ENCODE results near the gene CRYGD.

The CRYGD gene

DNA sequence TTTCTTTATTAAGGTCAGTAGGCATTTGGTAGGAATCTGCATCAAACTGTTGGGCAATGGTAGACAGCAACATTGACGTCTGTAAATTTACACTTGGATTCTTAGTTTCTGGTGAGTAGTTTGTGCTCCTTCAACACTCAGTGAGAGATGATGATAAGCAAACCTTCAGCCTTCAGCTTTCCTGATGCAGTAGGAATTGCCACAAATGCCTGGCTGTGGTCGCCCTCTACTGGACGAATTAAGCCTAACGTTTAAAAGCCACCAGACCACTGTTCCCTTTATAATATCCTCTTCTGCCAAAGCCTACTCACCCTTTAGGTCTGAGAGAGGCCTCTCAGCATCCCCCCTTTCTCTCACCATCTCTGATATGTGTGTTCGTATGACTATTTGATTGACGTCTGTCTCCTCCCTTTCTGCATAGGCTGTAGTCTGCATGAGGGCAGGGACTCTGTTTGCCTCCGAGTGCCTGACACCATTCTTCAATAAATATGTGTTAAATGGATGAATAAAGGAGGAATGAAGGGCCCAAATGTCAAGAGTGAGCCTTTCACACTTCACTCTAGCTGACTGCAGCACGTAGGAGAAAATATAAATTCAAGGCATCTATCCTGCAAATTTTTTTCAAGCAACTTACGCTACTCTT lies 52.0 kb downstream of the CRYGD start:
- H3K27ac ChIP-seq, result no peak overlapping the region
- TF ChIP-seq, protein P1, sequence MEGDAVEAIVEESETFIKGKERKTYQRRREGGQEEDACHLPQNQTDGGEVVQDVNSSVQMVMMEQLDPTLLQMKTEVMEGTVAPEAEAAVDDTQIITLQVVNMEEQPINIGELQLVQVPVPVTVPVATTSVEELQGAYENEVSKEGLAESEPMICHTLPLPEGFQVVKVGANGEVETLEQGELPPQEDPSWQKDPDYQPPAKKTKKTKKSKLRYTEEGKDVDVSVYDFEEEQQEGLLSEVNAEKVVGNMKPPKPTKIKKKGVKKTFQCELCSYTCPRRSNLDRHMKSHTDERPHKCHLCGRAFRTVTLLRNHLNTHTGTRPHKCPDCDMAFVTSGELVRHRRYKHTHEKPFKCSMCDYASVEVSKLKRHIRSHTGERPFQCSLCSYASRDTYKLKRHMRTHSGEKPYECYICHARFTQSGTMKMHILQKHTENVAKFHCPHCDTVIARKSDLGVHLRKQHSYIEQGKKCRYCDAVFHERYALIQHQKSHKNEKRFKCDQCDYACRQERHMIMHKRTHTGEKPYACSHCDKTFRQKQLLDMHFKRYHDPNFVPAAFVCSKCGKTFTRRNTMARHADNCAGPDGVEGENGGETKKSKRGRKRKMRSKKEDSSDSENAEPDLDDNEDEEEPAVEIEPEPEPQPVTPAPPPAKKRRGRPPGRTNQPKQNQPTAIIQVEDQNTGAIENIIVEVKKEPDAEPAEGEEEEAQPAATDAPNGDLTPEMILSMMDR (conservative IDR thresholded peaks at IDR 0.05), result peak; percentile 89
- no peak for TF ChIP-seq ZFX (IDR thresholded peaks at IDR 0.05)
